Esophagus (tissue), 2 donors: ENCODE measurements around the gene PCED1A. TPM values are rescaled to one million over a fixed set of nuclear protein-coding genes. Genes with fewer than 3 reads are reported as not detected.

Experiments used
- H3K27ac ChIP-seq, 2 donors: one replicate each; pipeline ENCODE4 v1.5.1; 2013; ENCODE audit warnings: low read depth in 2 of 2, mild to moderate bottlenecking in 2 of 2, inconsistent platforms in 1 of 2, low read length in 1 of 2, moderate library complexity in 1 of 2
- H3K27me3 ChIP-seq, 2 donors: one replicate each; pipeline ENCODE4 v1.6.1; 2013; ENCODE audit warnings: low read length in 2 of 2, control low read depth in 1 of 2, mild to moderate bottlenecking in 1 of 2; ENCODE audit not compliant: insufficient read depth in 2 of 2, control insufficient read depth in 1 of 2
- H3K36me3 ChIP-seq, 2 donors: one replicate each; pipeline ENCODE4 v1.6.1; 2013; ENCODE audit warnings: low read length in 1 of 2; ENCODE audit not compliant: control insufficient read depth in 2 of 2, insufficient read depth in 2 of 2
- H3K4me1 ChIP-seq, 2 donors: one replicate each; pipeline ENCODE4 v1.6.1; 2013; ENCODE audit warnings: low read length in 1 of 2; ENCODE audit not compliant: control insufficient read depth in 2 of 2, insufficient read depth in 2 of 2
- H3K4me3 ChIP-seq, 2 donors: one replicate each; pipeline ENCODE4 v1.5.1; 2013; ENCODE audit warnings: low read length in 2 of 2, mild to moderate bottlenecking in 2 of 2, low read depth in 1 of 2, moderate library complexity in 1 of 2
- H3K9me3 ChIP-seq, 2 donors: one replicate each; pipeline ENCODE4 v1.6.1; 2013; ENCODE audit warnings: mild to moderate bottlenecking in 2 of 2, low read depth in 1 of 2, low read length in 1 of 2, moderate library complexity in 1 of 2; ENCODE audit not compliant: control insufficient read depth in 2 of 2, insufficient read depth in 1 of 2
- WGBS, 2 donors: extraction: QIAGEN DNeasy Blood & Tissue Kit; methylation state at CpG; one replicate each; pipeline ENCODE4 v1.1.7; 2013; 5-methylcytosine and 5-hydroxymethylcytosine counted together
- polyA plus RNA-seq, 2 donors: library from polyadenylated mRNA; stranded (reverse); fragments of 200-250 nt; gene quantifications; one replicate each; pipeline ENCODE4 v1.2.3, GENCODE V29; 2013
- donor health status: healthy with polysubstance abuse.
- donor health status: Bipolar disorder and iron deficiency.

The PCED1A gene
- polyA plus RNA-seq, 2 donors: 18.0 to 49.3 TPM

DNA sequence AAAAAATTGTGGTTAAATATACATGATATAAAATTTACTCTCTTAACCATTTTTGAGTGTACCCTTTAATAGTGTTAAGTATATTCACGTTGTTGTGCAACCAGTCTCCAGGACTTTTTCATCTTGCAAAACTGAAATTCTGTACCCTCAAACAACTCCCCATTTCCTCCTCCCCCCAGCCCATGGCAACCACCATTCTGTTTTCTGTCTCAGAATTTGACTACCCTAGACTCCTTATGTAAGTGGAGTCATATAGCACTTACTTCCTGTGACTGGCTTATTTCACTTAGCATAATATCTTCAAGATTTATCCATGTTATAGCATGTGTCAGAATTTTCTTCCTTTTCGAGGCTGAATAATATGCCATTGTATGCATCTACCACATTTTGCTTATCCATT, 5.2 kb upstream of the PCED1A start:
- 84 to 87% methylated on average over 2 of the region's 2 CpGs for WGBS, 2 donors
- no peak overlapping the region for H3K4me3 ChIP-seq
- no peaks in the 10 kb centered on the region for H3K27me3 ChIP-seq
- H3K36me3 ChIP-seq: no peaks in the 10 kb centered on the region
- H3K27ac ChIP-seq: no peak overlapping the region
- H3K4me1 ChIP-seq: no peaks in the 10 kb centered on the region
- no peaks in the 10 kb centered on the region for H3K9me3 ChIP-seq

DNA sequence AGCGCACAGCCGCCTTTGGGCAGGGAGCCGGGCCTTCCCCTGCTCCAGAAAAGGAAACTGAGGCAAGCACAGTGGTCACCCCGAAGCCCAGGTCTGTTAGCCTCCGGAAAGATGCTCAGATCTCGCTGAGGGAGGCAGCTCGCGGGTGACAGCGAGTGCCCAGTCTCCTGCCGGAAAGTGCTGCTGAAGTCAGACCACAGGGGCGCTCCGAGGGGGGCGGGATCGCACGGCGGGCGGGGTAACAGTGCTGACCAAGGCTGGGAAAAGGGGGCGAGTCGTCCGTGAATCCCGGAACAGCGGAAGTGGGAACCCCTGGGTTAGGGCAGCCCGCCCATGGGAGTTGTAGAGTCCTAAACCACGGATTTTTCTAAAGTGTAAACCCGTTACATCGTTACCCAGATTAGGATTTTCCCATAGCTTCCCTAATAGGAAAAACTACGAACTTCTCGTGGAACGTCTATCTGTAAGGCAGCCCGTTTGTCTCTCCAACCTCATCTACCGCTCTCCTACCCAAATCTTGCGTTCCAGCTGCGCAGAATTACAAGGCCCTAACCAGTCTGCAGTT, 594 bp upstream of the PCED1A start:
- Histone ChIP-seq H3K27ac (peak overlapping the region; percentile 89 to 92), H3K4me3 (peak overlapping the region; percentile 85 to 88), H3K27me3 (no peaks in the 10 kb centered on the region), H3K9me3 (no peaks in the 10 kb centered on the region), H3K4me1 (peaks cover 0 to 5% of the 10 kb centered on the region in 2 donors), H3K36me3 (peaks cover 0 to 2% of the 10 kb centered on the region in 2 donors)
- 6 to 7% methylated on average over 33 of the region's 33 CpGs for WGBS, 2 donors

DNA sequence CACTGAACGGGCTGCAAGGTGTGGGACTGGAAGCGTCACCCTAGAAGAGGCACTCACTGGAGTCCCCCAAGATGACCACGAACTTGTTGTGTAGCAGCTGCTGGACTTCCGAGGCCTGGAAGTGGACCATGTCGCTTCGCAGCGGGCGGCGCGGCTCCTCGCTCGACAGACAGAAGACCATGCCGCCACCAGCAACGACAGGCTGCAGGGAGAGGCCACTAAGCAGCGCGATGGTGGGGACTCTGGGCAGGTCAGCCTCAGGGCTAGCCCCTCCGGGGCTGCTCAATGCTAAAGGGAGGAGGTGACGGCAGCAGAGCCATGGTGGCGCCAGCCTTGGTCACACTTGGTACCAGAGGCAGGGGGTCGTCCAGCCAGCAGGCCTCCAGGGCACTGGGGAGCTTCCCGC, 720 bp downstream of the PCED1A start:
- WGBS, 2 donors: 83 to 85% methylated on average over 21 of the region's 21 CpGs
- Histone ChIP-seq H3K9me3 (no peaks in the 10 kb centered on the region), H3K27ac (no peak overlapping the region), H3K4me3 (peak overlapping the region; percentile 85 to 88), H3K36me3 (peaks cover 0 to 6% of the 10 kb centered on the region in 2 donors), H3K4me1 (peaks cover 0 to 5% of the 10 kb centered on the region in 2 donors), H3K27me3 (no peaks in the 10 kb centered on the region)

- H3K9me3 ChIP-seq: no peaks in the 10 kb centered on the region
- H3K36me3 ChIP-seq: peaks cover 0 to 6% of the 10 kb centered on the region in 2 donors
- WGBS, 2 donors: 95 to 96% methylated on average over 15 of the region's 15 CpGs
- no peak overlapping the region for H3K27ac ChIP-seq
- H3K4me1 ChIP-seq: peaks cover 0 to 5% of the 10 kb centered on the region in 2 donors
- no peaks in the 10 kb centered on the region for H3K27me3 ChIP-seq
- no peak overlapping the region for H3K4me3 ChIP-seq
These were observed 1.4 kb downstream of the PCED1A start for GRCh38 chr20:2838847-2839671.

DNA sequence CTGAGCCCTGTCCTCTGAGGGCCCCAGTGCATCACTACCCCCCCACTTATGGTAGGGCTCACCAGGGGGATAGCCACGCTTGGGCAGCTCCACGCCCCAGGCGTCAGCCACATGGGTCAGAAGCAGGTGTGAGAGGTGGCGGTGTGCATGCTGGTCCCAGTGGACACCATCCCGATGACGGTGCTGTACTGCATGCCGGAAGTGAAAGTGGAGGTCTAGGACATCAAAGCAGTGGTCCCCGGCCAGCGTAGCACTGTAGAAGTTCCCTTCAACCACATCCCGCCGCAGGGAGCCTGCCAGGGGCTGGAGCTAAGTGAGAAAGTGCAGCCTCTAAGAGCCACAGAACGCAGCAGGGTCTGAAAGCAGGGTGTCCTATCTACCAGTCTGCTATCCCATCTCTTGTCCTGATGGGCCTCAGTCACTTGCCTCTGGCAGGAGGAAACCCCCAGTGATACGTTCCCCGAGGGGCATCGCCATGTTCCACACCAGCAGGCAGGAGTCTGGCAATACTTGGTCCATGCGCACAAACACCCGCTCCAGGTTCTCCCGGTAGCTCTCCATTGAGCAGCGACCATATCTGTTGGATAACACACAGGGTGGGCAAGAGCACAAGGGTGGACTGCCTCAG, 2.2 kb downstream of the PCED1A start:
- no peaks in the 10 kb centered on the region for H3K9me3 ChIP-seq
- WGBS, 2 donors: 97% methylated on average over 19 of the region's 19 CpGs
- H3K36me3 ChIP-seq: peaks cover 0 to 6% of the 10 kb centered on the region in 2 donors
- no peak overlapping the region for H3K4me3 ChIP-seq
- peaks cover 0 to 5% of the 10 kb centered on the region in 2 donors for H3K4me1 ChIP-seq
- H3K27me3 ChIP-seq: no peaks in the 10 kb centered on the region
- no peak overlapping the region for H3K27ac ChIP-seq

DNA sequence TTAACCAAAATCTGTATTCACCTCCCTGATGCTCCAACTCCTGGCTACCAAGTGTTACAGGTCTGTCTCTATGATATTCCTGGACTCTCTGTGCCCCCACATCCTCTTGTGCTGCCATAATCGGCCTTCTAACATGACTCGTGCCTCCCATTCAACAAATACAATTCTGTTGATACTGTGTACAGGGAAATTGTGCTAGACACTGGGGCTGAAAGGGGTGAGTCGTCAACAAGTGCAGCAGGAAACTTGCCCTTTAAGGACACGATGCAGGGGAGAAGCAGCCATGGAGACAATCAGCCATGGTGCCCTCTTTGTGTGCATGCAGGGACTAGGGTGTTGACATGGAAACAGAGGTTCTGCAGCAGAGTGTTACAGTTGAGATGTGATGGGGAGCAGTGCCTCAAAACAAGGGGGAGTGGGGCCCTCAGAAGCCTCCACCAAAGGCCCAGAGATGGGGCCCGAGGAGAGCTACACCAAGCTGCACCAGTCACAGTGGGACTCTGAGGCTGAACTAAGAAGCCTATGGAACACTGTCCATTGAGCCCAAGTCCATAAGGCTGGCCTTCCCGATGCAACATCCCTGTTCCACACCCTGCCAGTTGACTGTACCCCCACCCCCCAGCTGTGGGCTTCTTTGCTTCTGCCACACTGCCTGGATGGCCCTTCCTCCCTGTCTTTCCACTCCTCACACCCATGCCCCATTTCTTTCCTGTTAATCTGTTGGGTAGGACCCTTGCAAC, 3.1 kb downstream of the PCED1A start:
- Histone ChIP-seq H3K4me3 (no peak overlapping the region), H3K27ac (no peak overlapping the region), H3K9me3 (no peaks in the 10 kb centered on the region), H3K36me3 (peaks cover 0 to 6% of the 10 kb centered on the region in 2 donors), H3K27me3 (no peaks in the 10 kb centered on the region), H3K4me1 (peaks cover 0 to 5% of the 10 kb centered on the region in 2 donors)
- 86 to 87% methylated on average over 6 of the region's 6 CpGs for WGBS, 2 donors

DNA sequence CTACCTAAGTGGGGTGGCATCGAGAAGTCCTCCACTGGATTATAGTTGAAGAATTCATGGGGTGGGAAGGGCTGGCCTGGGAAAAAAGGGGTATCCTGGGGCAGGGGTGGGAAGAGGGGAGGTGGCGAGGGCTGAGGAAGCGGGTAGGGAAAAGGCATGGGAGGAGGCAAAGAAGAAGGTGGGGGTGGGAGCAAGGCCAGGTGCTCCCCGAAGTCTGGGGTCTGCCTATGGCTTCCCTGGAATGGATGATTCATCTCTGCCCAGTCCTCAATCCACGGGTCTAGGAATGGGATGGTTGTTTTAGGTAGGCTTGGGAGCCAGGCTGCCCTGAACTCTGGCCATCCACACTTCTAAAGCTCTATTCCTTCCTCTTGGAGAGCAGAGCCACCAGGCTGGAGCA, 4.4 kb downstream of the PCED1A start:
- Histone ChIP-seq H3K9me3 (no peaks in the 10 kb centered on the region), H3K27ac (no peak overlapping the region), H3K27me3 (no peaks in the 10 kb centered on the region), H3K4me3 (no peak overlapping the region), H3K4me1 (peaks cover 0 to 5% of the 10 kb centered on the region in 2 donors), H3K36me3 (peaks cover 0 to 6% of the 10 kb centered on the region in 2 donors)
- 79 to 82% methylated on average over 5 of the region's 5 CpGs for WGBS, 2 donors

DNA sequence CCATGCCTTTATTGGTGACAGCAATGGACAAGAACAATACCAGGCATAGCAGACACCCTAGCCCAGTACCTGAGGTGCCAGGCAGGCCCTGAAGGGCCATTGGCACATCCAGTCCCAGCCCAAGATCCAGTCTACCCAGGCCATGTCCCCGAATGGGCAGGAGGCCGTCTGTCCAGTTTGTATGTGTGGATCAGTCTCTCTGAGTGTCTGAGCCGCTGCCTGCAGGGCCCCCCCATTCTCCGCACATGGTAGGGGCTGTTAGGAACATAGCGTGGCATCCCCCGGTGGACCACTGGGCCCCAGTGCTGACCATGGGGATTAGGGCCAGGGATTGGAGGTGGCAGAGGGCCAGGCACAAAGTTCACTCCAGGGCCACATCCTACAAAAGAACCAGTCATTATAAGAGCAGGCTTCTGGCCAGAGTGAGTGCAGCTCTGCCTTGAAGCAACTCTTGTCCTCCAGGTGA, 5.1 kb downstream of the PCED1A start:
- H3K36me3 ChIP-seq: peaks cover 0 to 6% of the 10 kb centered on the region in 2 donors
- H3K27me3 ChIP-seq: no peaks in the 10 kb centered on the region
- H3K4me3 ChIP-seq: no peak overlapping the region
- 90% methylated on average over 6 of the region's 6 CpGs for WGBS, 2 donors
- no peaks in the 10 kb centered on the region for H3K9me3 ChIP-seq
- peaks cover 0 to 5% of the 10 kb centered on the region in 2 donors for H3K4me1 ChIP-seq
- H3K27ac ChIP-seq: no peak overlapping the region

- 91 to 94% methylated on average over 14 of the region's 14 CpGs for WGBS, 2 donors
- peaks cover 0 to 6% of the 10 kb centered on the region in 2 donors for H3K36me3 ChIP-seq
- H3K9me3 ChIP-seq: no peaks in the 10 kb centered on the region
- no peak overlapping the region for H3K4me3 ChIP-seq
- H3K27ac ChIP-seq: no peak overlapping the region
- H3K4me1 ChIP-seq: peaks cover 0 to under 1% of the 10 kb centered on the region in 2 donors
- H3K27me3 ChIP-seq: peaks cover 0 to 2% of the 10 kb centered on the region in 2 donors
These were observed 5.9 kb downstream of the PCED1A start for GRCh38 chr20:2834401-2835110.
